K562 (cell line): ENCODE measurements around the gene DAGLA. TPM values are rescaled to one million over a fixed set of nuclear protein-coding genes. Genes with fewer than 3 reads are reported as not detected.

Experiments
- COPS2 ChIP-seq: fragments of 450-650 bp; conservative IDR thresholded peaks from 2 replicates; pipeline ENCODE4 v1.6.1; 2016; ENCODE audit warnings: mild to moderate bottlenecking, moderate library complexity
- ETV1 ChIP-seq: fragments of 450-650 bp; conservative IDR thresholded peaks from 2 replicates; pipeline ENCODE4 v1.6.1; 2016; ENCODE audit warnings: missing genetic modification characterization, control low read depth, low read depth, missing compliant biosample characterization
- NBN ChIP-seq: fragments of 450-650 bp; IDR thresholded peaks from 2 replicates; pipeline ENCODE4 v1.6.1; 2016; ENCODE audit warnings: low read depth, mild to moderate bottlenecking
- PRMT5 ChIP-seq: sonication (generic); formaldehyde crosslinking; IDR thresholded peaks from 2 replicates; pipeline ENCODE4 v1.5.0; 2020; ENCODE audit warnings: missing genetic modification reagents
- STAG1 ChIP-seq: sonication (generic); formaldehyde crosslinking; IDR thresholded peaks from 2 replicates; pipeline ENCODE4 v1.5.0; 2020; ENCODE audit warnings: missing genetic modification reagents, borderline replicate concordance
- TAF15 ChIP-seq: fragments of 200-400 bp; formaldehyde crosslinking; IDR thresholded peaks from 2 replicates; pipeline ENCODE4 v1.6.1; 2017; ENCODE audit warnings: mild to moderate bottlenecking, low read depth, low read length, moderate library complexity
- TARDBP ChIP-seq: fragments of 450-650 bp; IDR thresholded peaks from 2 replicates; pipeline ENCODE4 v1.6.1; 2016
- ZBTB33 ChIP-seq: sonication (generic); formaldehyde crosslinking; IDR thresholded peaks from 2 replicates; pipeline ENCODE4 v1.8.1; 2023; ENCODE audit warnings: mild to moderate bottlenecking, missing genetic modification reagents
- ZMIZ1 ChIP-seq, 2 experiments: fragments of 150-350 bp in 1 of 2; IDR thresholded peaks; 2 replicates each; pipeline ENCODE4 v1.6.1; 2012 to 2016; ENCODE audit warnings: low read depth in 2 of 2, low read length in 2 of 2, mild to moderate bottlenecking in 1 of 2, moderate library complexity in 1 of 2
- ZNF217 ChIP-seq: sonication (generic); formaldehyde crosslinking; IDR thresholded peaks from 2 replicates; pipeline ENCODE4 v1.8.0; 2022; ENCODE audit warnings: mild to moderate bottlenecking, missing genetic modification reagents
- ZNF354B ChIP-seq: fragments of 250-450 bp; sonication (Bioruptor Pico); IDR thresholded peaks from 2 replicates; pipeline ENCODE4 v1.4.0; 2020
- ZNF592 ChIP-seq: fragments of 450-650 bp; IDR thresholded peaks from 2 replicates; pipeline ENCODE4 v1.6.1; 2017; ENCODE audit warnings: antibody characterized with exemption, mild to moderate bottlenecking
- polyA plus RNA-seq, 8 experiments: library from polyadenylated mRNA; depleted of rRNA in 4 of 8; stranded (reverse) in 5 of 8; unstranded in 3 of 8; fragments of >200 nt; fragmentation: Nextera tagmentation in 2 of 8; fragmentation: Illumina TruSeq in 1 of 8; extraction: Ambion mirVana in 2 of 8; extraction: Trizol in 1 of 8; gene quantifications; 2 replicates each; pipeline versions ENCODE4 v1.2.1 to v1.2.3, GENCODE V29; 2011 to 2014; ENCODE audit warnings: inconsistent platforms in 1 of 8, missing spikeins in 1 of 8
- total RNA-seq, 7 experiments: library from RNA; depleted of rRNA in 6 of 7; stranded (reverse); fragments of >200 nt in 6 of 7; fragmentation: Illumina TruSeq in 2 of 7; extraction: Trizol in 2 of 7; gene quantifications; 2 replicates each; pipeline versions ENCODE4 v1.2.1 to v1.2.3, GENCODE V29; 2011 to 2021; ENCODE audit warnings: low replicate concordance in 1 of 7
- TF ChIP-seq, protein P1 (sequence below): fragments of 250-450 bp; sonication (Bioruptor Pico); IDR thresholded peaks from 2 replicates; pipeline ENCODE4 v1.8.0; 2021; ENCODE audit warnings: moderate library complexity, mild to moderate bottlenecking, inconsistent platforms
- TF ChIP-seq, protein P2 (sequence below): fragments of 250-450 bp; sonication (Bioruptor Pico); IDR thresholded peaks from 2 replicates; pipeline ENCODE4 v1.5.0; 2022; ENCODE audit warnings: mild to moderate bottlenecking

The DAGLA gene
- total and polyA plus RNA-seq, 9 of the 15 experiments (the other 6 are each of a cell fraction or from before 2014, with no cell fraction given) = 0.03 to 0.16 (median 0.04) TPM; not detected in 4

GRCh38 chr11:61776561-61777075 lies 96.4 kb downstream of the DAGLA start (continued):
- TF ChIP-seq ZMIZ1 (IDR thresholded peaks at IDR 0.05; ENCODE audit: low read depth in 2 of 2, low read length in 2 of 2) (0 out of 4 replicates have a peak, but pooled peaks of 1 of the 2 experiments have one; percentile 34), ZNF217 (CRISPR knock-in tag) (no peak), PRMT5 (no peak), COPS2 (no peak), ZNF592 (no peak), NBN (no peak), TARDBP (no peak), ETV1 (no peak), ZNF354B (no peak), TAF15 (no peak), STAG1 (no peak), ZBTB33 (CRISPR knock-in tag) (0 out of 2 replicates have a peak, but pooled peaks have one; percentile 10)
- TF ChIP-seq, protein P1, sequence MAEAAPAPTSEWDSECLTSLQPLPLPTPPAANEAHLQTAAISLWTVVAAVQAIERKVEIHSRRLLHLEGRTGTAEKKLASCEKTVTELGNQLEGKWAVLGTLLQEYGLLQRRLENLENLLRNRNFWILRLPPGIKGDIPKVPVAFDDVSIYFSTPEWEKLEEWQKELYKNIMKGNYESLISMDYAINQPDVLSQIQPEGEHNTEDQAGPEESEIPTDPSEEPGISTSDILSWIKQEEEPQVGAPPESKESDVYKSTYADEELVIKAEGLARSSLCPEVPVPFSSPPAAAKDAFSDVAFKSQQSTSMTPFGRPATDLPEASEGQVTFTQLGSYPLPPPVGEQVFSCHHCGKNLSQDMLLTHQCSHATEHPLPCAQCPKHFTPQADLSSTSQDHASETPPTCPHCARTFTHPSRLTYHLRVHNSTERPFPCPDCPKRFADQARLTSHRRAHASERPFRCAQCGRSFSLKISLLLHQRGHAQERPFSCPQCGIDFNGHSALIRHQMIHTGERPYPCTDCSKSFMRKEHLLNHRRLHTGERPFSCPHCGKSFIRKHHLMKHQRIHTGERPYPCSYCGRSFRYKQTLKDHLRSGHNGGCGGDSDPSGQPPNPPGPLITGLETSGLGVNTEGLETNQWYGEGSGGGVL = no peak
- TF ChIP-seq, protein P2, sequence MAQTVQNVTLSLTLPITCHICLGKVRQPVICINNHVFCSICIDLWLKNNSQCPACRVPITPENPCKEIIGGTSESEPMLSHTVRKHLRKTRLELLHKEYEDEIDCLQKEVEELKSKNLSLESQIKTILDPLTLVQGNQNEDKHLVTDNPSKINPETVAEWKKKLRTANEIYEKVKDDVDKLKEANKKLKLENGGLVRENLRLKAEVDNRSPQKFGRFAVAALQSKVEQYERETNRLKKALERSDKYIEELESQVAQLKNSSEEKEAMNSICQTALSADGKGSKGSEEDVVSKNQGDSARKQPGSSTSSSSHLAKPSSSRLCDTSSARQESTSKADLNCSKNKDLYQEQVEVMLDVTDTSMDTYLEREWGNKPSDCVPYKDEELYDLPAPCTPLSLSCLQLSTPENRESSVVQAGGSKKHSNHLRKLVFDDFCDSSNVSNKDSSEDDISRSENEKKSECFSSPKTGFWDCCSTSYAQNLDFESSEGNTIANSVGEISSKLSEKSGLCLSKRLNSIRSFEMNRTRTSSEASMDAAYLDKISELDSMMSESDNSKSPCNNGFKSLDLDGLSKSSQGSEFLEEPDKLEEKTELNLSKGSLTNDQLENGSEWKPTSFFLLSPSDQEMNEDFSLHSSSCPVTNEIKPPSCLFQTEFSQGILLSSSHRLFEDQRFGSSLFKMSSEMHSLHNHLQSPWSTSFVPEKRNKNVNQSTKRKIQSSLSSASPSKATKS = no peak
